Measurements from ENCODE around the gene LBH.

DNA sequence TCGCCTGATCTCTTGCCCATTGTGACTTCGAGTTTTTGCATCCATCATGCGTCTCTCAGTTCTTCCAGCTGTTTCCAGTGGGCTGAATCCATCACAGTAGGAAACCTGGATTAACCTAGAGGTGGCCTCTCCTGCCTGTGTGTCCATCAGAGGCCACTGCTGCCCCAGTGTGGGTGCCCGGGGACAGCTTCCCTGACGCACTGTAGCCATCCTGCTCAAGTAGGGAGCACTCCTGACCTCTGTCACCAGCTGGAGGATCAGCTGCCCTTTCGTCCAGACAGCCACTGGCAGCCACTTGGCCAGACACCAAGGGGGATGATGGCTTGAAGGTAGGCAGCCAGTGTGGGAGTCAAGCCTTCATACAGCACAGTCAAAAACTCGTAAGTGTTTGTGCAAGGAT, 36.9 kb upstream of the LBH start:
- TF ChIP-seq EZH2 (IDR thresholded peaks at IDR 0.05; ENCODE audit: insufficient read depth, poor library complexity, severe bottlenecking) (no peak), EZH2phosphoT487 (IDR thresholded peaks at IDR 0.05; ENCODE audit: insufficient read depth, low read depth) (no peak)

Measured in GM23248 (cell line).